C4-2B (cell line): ENCODE results near the gene STX1A.

Source experiments
- ZFX ChIP-seq: fragments of 450-650 bp; IDR thresholded peaks from 2 replicates; pipeline ENCODE4 v1.6.1; 2017
- TF ChIP-seq, protein P1 (sequence below): fragments of 450-650 bp; conservative IDR thresholded peaks from 2 replicates; pipeline ENCODE4 v1.5.1; 2017; ENCODE audit warnings: mild to moderate bottlenecking

DNA sequence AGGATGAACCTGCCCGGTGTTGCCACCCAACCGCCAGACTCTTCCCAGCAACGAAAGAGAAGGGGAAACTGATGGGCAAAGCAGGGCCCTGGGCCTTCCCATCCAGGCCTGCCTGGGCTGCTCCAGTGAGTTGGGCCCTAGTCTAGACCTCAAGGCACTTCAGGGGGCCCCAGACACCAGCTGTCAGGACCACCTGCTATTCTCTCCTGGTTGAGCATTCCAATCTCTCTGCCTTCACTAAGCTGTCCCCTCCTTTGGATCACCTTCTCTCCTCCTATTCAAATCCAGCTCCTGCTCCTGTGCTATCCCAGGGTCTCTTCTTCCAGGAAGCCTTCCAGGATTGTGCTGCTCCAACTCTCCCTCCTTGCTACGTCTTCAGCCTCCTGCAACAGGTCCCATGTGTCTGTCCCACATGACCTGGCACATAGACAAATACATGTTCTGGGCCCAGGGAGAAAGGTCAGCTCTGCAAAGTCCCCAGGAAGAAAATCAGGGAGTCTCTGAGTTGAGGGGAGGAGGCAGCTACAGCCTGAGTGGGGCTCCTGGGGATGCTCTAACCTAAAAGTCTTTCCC is 3.1 kb downstream of the STX1A start:
- TF ChIP-seq, protein P1, sequence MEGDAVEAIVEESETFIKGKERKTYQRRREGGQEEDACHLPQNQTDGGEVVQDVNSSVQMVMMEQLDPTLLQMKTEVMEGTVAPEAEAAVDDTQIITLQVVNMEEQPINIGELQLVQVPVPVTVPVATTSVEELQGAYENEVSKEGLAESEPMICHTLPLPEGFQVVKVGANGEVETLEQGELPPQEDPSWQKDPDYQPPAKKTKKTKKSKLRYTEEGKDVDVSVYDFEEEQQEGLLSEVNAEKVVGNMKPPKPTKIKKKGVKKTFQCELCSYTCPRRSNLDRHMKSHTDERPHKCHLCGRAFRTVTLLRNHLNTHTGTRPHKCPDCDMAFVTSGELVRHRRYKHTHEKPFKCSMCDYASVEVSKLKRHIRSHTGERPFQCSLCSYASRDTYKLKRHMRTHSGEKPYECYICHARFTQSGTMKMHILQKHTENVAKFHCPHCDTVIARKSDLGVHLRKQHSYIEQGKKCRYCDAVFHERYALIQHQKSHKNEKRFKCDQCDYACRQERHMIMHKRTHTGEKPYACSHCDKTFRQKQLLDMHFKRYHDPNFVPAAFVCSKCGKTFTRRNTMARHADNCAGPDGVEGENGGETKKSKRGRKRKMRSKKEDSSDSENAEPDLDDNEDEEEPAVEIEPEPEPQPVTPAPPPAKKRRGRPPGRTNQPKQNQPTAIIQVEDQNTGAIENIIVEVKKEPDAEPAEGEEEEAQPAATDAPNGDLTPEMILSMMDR, result no peak
- TF ChIP-seq ZFX, result no peak
